ENCODE data around the gene MTF1. TPM values are rescaled to one million over a fixed set of nuclear protein-coding genes. Genes with fewer than 3 reads are reported as not detected.

MTF1 gene
- total RNA-seq, 3 donors from 2014 or later, result 4.9 to 5.3 (median 5.0) TPM

DNA sequence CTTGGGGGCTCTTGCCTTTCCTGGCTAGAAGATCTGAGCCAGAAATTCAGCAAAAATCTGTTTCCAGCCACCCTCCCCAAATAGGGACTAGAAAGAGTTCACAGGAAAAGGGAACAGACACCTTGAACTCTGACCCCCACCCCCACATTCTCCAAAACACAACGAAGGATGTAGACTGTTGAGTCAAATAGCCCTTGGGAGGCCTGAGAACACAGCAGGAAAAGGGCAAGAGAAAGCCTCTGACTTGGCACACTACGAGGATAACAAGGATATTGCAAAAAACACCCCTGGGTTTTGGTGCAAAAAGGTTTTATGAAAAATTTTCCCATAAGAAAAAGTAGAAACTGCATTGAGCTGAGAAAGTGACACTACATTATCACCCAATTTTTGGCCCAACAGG is 49.5 kb downstream of the MTF1 start:
- Histone ChIP-seq H3K4me1 (peaks cover 4 to 14% of the 10 kb centered on the region in 2 donors), H3K9me3 (no peaks in the 10 kb centered on the region), H3K36me3 (peaks cover 1% of the 10 kb centered on the region), H3K27me3 (no peaks in the 10 kb centered on the region), H3K27ac (no peak overlapping the region), H3K4me3 (no peak overlapping the region)
- TF ChIP-seq POLR2A (IDR thresholded peaks at IDR 0.05), result no peak
- TF ChIP-seq, protein P1, sequence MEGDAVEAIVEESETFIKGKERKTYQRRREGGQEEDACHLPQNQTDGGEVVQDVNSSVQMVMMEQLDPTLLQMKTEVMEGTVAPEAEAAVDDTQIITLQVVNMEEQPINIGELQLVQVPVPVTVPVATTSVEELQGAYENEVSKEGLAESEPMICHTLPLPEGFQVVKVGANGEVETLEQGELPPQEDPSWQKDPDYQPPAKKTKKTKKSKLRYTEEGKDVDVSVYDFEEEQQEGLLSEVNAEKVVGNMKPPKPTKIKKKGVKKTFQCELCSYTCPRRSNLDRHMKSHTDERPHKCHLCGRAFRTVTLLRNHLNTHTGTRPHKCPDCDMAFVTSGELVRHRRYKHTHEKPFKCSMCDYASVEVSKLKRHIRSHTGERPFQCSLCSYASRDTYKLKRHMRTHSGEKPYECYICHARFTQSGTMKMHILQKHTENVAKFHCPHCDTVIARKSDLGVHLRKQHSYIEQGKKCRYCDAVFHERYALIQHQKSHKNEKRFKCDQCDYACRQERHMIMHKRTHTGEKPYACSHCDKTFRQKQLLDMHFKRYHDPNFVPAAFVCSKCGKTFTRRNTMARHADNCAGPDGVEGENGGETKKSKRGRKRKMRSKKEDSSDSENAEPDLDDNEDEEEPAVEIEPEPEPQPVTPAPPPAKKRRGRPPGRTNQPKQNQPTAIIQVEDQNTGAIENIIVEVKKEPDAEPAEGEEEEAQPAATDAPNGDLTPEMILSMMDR (IDR thresholded peaks at IDR 0.05), result no peak
- TF ChIP-seq POLR2AphosphoS5 (IDR thresholded peaks at IDR 0.05), result no peak
- intact Hi-C loops (cut with DNase I; ENCODE audit: low total_unique reads), result loop anchor here (5.0 kb wide), 1 partner anchor 1037 kb away; no protein-coding TSS in a partner anchor
- no peak for DNase-seq (ENCODE audit: low spot score in 2 of 2)

DNA sequence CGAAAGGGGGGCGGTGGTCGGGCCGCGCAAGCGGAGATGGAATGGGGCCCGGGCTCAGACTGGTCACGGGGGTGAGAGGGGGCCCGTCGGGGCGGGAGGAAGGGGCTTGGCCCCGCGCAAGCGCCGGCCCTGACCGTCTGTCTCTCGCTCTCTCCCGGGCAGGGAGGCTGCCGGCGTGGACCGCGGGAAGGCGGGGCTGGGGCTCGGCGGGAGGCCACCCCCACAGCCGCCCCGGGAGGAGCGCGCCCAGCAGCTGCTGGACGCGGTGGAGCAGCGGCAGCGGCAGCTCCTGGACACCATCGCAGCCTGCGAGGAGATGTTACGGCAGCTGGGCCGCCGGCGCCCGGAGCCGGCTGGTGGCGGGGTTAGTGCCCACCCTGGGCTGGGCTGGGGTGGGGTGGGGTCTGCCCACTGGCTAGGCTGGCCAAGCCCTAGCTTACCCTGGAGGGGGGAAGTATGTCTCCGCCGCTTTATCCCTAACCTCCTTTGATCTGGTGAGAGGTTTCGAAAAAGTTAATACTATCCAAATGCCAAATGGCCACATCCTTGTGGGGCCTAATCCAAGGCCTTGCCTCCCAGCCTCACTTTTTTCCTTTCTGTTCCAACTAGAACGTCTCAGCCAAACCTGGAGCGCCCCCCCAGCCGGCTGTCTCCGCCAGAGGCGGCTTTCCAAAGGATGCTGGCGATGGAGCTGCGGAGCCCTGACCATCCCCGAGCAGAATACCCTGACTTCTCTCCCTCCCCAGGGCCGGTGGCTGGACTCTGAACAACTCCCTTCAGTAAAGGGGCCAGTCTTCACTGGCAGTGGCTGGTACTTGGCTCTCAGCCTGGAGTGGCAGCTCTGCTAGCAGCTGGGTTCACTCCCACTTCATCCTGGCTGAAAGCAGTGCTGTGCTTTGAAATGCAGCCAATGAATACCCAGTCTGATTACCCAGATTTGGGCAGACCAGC is 50.7 kb downstream of the MTF1 start:
- peak in 1 of 2 donors; percentile 30 for DNase-seq (ENCODE audit: low spot score in 2 of 2)
- no peaks in the 10 kb centered on the region for H3K27me3 ChIP-seq
- H3K36me3 ChIP-seq, result peaks cover 4% of the 10 kb centered on the region
- H3K9me3 ChIP-seq, result no peaks in the 10 kb centered on the region
- peak overlapping the region; percentile 93 to 98 for H3K27ac ChIP-seq
- H3K4me1 ChIP-seq, result peaks cover 4 to 14% of the 10 kb centered on the region in 2 donors
- TF ChIP-seq POLR2AphosphoS5 (IDR thresholded peaks at IDR 0.05) (no peak), POLR2A (IDR thresholded peaks at IDR 0.05) (no peak)
- TF ChIP-seq, protein P1 (IDR thresholded peaks at IDR 0.05), result no peak
- H3K4me3 ChIP-seq, result peak overlapping the region; percentile 88 to 98 (median 96)
- intact Hi-C loops (cut with DNase I; ENCODE audit: low total_unique reads), result loop anchor here (5.0 kb wide), 1 partner anchor 1039 kb away; no protein-coding TSS in a partner anchor

DNA sequence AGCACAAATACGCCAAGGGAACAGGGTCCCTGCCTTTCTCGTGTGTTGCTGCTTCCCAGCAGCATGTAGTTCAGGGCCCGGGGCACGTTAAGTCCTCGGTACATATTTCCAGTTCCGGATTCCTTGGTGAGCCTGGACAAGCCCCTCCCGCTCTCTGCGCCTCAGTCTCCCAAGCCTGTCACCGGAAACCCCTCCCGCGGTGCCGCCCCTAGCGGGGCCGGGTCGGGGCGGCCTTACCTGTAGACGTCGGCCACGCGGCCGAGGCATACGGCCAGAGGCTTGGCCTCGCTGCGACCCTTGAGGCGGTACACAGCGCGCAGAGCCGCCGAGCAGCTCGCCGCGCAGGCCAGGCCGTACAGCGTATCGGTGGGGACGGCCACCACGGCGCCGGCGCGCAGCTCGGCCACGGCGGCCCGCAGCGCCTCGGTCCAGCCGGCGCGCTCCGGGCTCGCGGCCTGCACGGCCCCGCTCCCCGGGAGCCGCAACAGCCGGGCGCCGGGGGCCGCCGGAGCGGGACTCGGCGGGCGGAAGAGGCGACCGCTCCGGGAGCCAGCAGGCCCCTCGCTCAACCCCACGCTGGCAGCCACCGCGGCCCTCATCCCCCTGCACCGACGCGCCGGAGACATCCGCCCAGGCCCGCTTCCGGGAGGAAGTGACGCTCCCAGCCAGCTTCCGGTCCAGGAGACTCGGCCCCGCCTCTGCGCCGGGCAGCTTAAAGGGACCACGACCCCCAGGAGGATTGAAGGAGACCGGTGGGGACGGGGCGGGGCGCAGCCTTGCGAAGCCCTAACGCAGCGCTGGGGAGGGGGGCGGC is 51.6 kb downstream of the MTF1 start, which contains the start of the genes C1orf122 and YRDC:
C1orf122 (plus strand) TSS at position 236 of the 814 bp plus-strand sequence. CDS start 615 bp downstream, outside the sequence.
YRDC (minus strand) TSS at position 654 of the 814 bp plus-strand sequence; CDS start at position 626, 28 bp downstream.
- TF ChIP-seq, protein P1 (IDR thresholded peaks at IDR 0.05), result no peak
- peak; percentile 87 to 92 (median 90) for TF ChIP-seq POLR2AphosphoS5 (IDR thresholded peaks at IDR 0.05)
- peak; percentile 68 for TF ChIP-seq POLR2A (IDR thresholded peaks at IDR 0.05)
- H3K27ac ChIP-seq, result peak within 1 kb of the TSS; percentile 93 to 98
- no peaks in the 10 kb centered on the region for H3K9me3 ChIP-seq
- peaks cover 4% of the 10 kb centered on the region for H3K36me3 ChIP-seq
- DNase-seq (ENCODE audit: low spot score in 2 of 2), result peak; percentile 90 to 94
- H3K4me1 ChIP-seq, result peaks cover 4 to 14% of the 10 kb centered on the region in 2 donors
- H3K27me3 ChIP-seq, result no peaks in the 10 kb centered on the region
- intact Hi-C loops (cut with DNase I; ENCODE audit: low total_unique reads), result loop anchor here (5.0 kb wide), 1 partner anchor 1040 kb away; no protein-coding TSS in a partner anchor
- peak within 1 kb of the TSS; percentile 88 to 98 (median 96) for H3K4me3 ChIP-seq

DNA sequence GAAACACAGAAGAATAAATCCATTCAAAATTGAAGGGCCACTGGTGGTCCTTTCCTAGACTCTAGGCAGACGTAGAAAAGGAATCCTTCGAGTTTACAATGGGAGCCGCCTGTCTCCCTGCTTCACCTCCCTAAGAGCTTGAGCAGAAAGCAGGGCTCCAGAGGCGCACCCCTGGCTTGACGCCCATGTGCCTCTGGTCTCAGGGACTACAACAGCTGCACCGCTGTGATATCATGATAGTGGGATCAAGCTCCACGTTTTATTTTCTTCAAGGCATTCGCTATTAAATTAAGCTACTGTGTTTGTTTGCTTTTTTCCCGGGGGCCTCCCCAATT is 52.2 kb downstream of the MTF1 start:
- intact Hi-C loops (cut with DNase I; ENCODE audit: low total_unique reads), result loop anchor here (5.0 kb wide), 1 partner anchor 1040 kb away; no protein-coding TSS in a partner anchor

More for the DNA sequence above, 52.2 kb downstream of the MTF1 start:
- TF ChIP-seq POLR2AphosphoS5 (IDR thresholded peaks at IDR 0.05), result no peak
- TF ChIP-seq, protein P1 (IDR thresholded peaks at IDR 0.05), result no peak
- TF ChIP-seq POLR2A (IDR thresholded peaks at IDR 0.05), result no peak
- peak overlapping the region; percentile 93 to 98 for H3K27ac ChIP-seq
- peaks cover 4% of the 10 kb centered on the region for H3K36me3 ChIP-seq
- no peak for DNase-seq (ENCODE audit: low spot score in 2 of 2)
- peak overlapping the region; percentile 88 to 98 (median 96) for H3K4me3 ChIP-seq
- no peaks in the 10 kb centered on the region for H3K27me3 ChIP-seq
- no peaks in the 10 kb centered on the region for H3K9me3 ChIP-seq
- H3K4me1 ChIP-seq, result peaks cover 4 to 14% of the 10 kb centered on the region in 2 donors

Data from breast epithelium (tissue), 4 donors.